HepG2 (cell line): ENCODE measurements around the gene NDE1. TPM values are rescaled to one million over a fixed set of nuclear protein-coding genes. Genes with fewer than 3 reads are reported as not detected.

ENCODE experiments used
- BORCS8-MEF2B ChIP-seq: sonication (generic); formaldehyde crosslinking; IDR thresholded peaks from 2 replicates; pipeline ENCODE4 v1.8.0; 2022; ENCODE audit warnings: mild to moderate bottlenecking, missing genetic modification reagents
- CEBPB ChIP-seq: IDR thresholded peaks from 2 replicates; pipeline ENCODE4 v1.6.1; 2011; ENCODE audit warnings: low read depth, low read length, improper control_type of control experiment, borderline replicate concordance
- ELF3 ChIP-seq: IDR thresholded peaks from 2 replicates; pipeline ENCODE4 v1.6.1; 2016; ENCODE audit warnings: missing genetic modification reagents, missing compliant biosample characterization
- KDM2A ChIP-seq: sonication (generic); formaldehyde crosslinking; IDR thresholded peaks from 2 replicates; pipeline ENCODE4 v1.4.0; 2020; ENCODE audit warnings: low read depth, missing genetic modification reagents, borderline replicate concordance
- MAFF ChIP-seq: IDR thresholded peaks from 2 replicates; pipeline ENCODE4 v1.6.1; 2011; ENCODE audit warnings: low read depth, low read length, improper control_type of control experiment
- SALL1 ChIP-seq: sonication (generic); formaldehyde crosslinking; IDR thresholded peaks from 2 replicates; pipeline ENCODE4 v1.8.0; 2022; ENCODE audit warnings: mild to moderate bottlenecking, missing genetic modification reagents
- SMAD9 ChIP-seq: sonication (generic); formaldehyde crosslinking; IDR thresholded peaks from 2 replicates; pipeline ENCODE4 v1.5.1; 2020; ENCODE audit warnings: mild to moderate bottlenecking, missing genetic modification reagents
- STAG1 ChIP-seq: sonication (generic); formaldehyde crosslinking; IDR thresholded peaks from 2 replicates; pipeline ENCODE4 v1.4.0; 2020; ENCODE audit warnings: missing genetic modification reagents
- YY1 ChIP-seq: IDR thresholded peaks from 2 replicates; pipeline ENCODE4 v1.6.1; 2011; ENCODE audit warnings: low read length, low read depth, moderate library complexity, mild to moderate bottlenecking; ENCODE audit not compliant: insufficient read depth, insufficient replicate concordance
- ZFP62 ChIP-seq: sonication (generic); formaldehyde crosslinking; IDR thresholded peaks from 2 replicates; pipeline ENCODE4 v1.4.0; 2020; ENCODE audit warnings: missing genetic modification reagents
- ZNF230 ChIP-seq: sonication (generic); formaldehyde crosslinking; IDR thresholded peaks from 2 replicates; pipeline ENCODE4 v1.4.0; 2020; ENCODE audit warnings: mild to moderate bottlenecking, missing genetic modification reagents
- ZNF253 ChIP-seq: sonication (generic); formaldehyde crosslinking; IDR thresholded peaks from 2 replicates; pipeline ENCODE4 v1.8.0; 2022; ENCODE audit warnings: mild to moderate bottlenecking, missing genetic modification reagents, borderline replicate concordance
- ZNF430 ChIP-seq: sonication (generic); formaldehyde crosslinking; IDR thresholded peaks from 2 replicates; pipeline ENCODE4 v1.9.0; 2021; ENCODE audit warnings: mild to moderate bottlenecking, missing genetic modification reagents
- ZNF460 ChIP-seq: sonication (generic); formaldehyde crosslinking; IDR thresholded peaks from 2 replicates; pipeline ENCODE4 v1.5.1; 2020; ENCODE audit warnings: missing genetic modification reagents, mild to moderate bottlenecking, borderline replicate concordance
- ZNF564 ChIP-seq: sonication (generic); formaldehyde crosslinking; IDR thresholded peaks from 2 replicates; pipeline ENCODE4 v1.8.1; 2023; ENCODE audit warnings: mild to moderate bottlenecking, missing genetic modification reagents
- ZNF598 ChIP-seq: sonication (generic); formaldehyde crosslinking; IDR thresholded peaks from 2 replicates; pipeline ENCODE4 v1.5.1; 2020; ENCODE audit warnings: mild to moderate bottlenecking, missing genetic modification reagents, borderline replicate concordance
- ZNF652 ChIP-seq: IDR thresholded peaks from 2 replicates; pipeline ENCODE4 v1.6.1; 2016; ENCODE audit warnings: low read depth, borderline replicate concordance
- ZNF839 ChIP-seq: sonication (generic); formaldehyde crosslinking; IDR thresholded peaks from 2 replicates; pipeline ENCODE4 v1.4.0; 2020; ENCODE audit warnings: missing genetic modification reagents, mild to moderate bottlenecking, borderline replicate concordance
- ZNF878 ChIP-seq: sonication (generic); formaldehyde crosslinking; IDR thresholded peaks from 2 replicates; pipeline ENCODE4 v1.8.1; 2023; ENCODE audit warnings: mild to moderate bottlenecking, missing genetic modification reagents, moderate library complexity
- ZNF883 ChIP-seq: sonication (generic); formaldehyde crosslinking; IDR thresholded peaks from 2 replicates; pipeline ENCODE4 v1.5.1; 2020; ENCODE audit warnings: mild to moderate bottlenecking, missing genetic modification reagents; ENCODE audit errors: not compliant biosample characterization
- ZSCAN22 ChIP-seq: sonication (generic); formaldehyde crosslinking; IDR thresholded peaks from 2 replicates; pipeline ENCODE4 v1.4.0; 2020; ENCODE audit warnings: mild to moderate bottlenecking, missing genetic modification reagents
- polyA plus RNA-seq, 8 experiments: library from polyadenylated mRNA; depleted of rRNA in 3 of 8; stranded (reverse) in 7 of 8; unstranded in 1 of 8; fragments of >200 nt; fragmentation: Illumina TruSeq in 4 of 8; extraction: Trizol in 4 of 8; gene quantifications; 2 replicates each; pipeline versions ENCODE4 v1.2.1 to v1.2.3, GENCODE V29; 2011 to 2016; ENCODE audit warnings: low read depth in 4 of 8, missing spikeins in 1 of 8, mixed read lengths in 1 of 8; ENCODE audit not compliant: insufficient read depth in 1 of 8
- total RNA-seq, 5 experiments: library from RNA; depleted of rRNA; stranded (reverse); fragments of >200 nt; fragmentation: Illumina TruSeq; extraction: Trizol; gene quantifications; 2 replicates each; pipeline ENCODE4 v1.2.3, GENCODE V29; 2016; ENCODE audit warnings: low read depth in 1 of 5
- TF ChIP-seq, protein P1 (sequence below): IDR thresholded peaks from 2 replicates; pipeline ENCODE4 v1.6.1; 2016; ENCODE audit warnings: low read depth
- TF ChIP-seq, protein P2 (sequence below), 2 experiments: sonication (generic) in 1 of 2; formaldehyde crosslinking in 1 of 2; IDR thresholded peaks; 2 replicates each; pipeline versions ENCODE4 v1.4.0 to v1.6.1; 2018 to 2020; ENCODE audit warnings: missing genetic modification reagents in 2 of 2, borderline replicate concordance in 1 of 2, low read depth in 1 of 2, mild to moderate bottlenecking in 1 of 2, missing biosample characterization in 1 of 2
- TF ChIP-seq, protein P3 (sequence below), 2 experiments: IDR thresholded peaks; 2 replicates each; pipeline ENCODE4 v1.6.1; 2011 to 2012; ENCODE audit warnings: low read length in 2 of 2, borderline replicate concordance in 1 of 2, low read depth in 1 of 2, mild to moderate bottlenecking in 1 of 2, moderate library complexity in 1 of 2

The NDE1 gene
- total and polyA plus RNA-seq, 2 of the 13 experiments (the other 11 are each of a cell fraction or from before 2014, with no cell fraction given), result 40.9 to 72.5 TPM

DNA sequence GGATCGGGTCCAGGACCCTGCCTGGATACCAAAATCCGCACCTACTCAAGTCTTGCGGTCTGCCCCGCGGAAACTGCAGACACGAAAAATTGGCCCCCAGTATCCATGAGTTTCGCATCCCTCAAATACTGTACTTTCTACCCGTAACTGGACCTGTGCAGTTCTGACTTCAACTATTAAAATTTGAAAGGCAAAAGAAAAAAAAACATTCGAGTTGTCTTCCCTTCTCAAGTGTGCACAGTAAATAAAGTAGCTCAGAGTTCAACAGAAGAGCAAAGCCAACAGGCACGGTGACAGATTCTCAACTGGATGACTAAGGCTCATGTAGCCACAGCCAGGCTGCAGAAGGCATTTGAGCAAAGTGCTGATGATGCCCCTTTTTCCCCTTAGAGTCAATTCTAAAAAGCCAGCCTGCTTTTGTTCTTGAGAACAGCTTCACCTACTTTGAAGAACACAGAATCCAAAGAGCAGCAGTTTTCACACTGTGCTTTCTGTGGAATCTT is 39.6 kb upstream of the NDE1 start (continued):
- no peak for TF ChIP-seq ZNF253 (CRISPR knock-in tag)
- TF ChIP-seq STAG1 (CRISPR knock-in tag), result peak; percentile 22; the same call in 1 of the 2 replicates
- TF ChIP-seq, protein P1, sequence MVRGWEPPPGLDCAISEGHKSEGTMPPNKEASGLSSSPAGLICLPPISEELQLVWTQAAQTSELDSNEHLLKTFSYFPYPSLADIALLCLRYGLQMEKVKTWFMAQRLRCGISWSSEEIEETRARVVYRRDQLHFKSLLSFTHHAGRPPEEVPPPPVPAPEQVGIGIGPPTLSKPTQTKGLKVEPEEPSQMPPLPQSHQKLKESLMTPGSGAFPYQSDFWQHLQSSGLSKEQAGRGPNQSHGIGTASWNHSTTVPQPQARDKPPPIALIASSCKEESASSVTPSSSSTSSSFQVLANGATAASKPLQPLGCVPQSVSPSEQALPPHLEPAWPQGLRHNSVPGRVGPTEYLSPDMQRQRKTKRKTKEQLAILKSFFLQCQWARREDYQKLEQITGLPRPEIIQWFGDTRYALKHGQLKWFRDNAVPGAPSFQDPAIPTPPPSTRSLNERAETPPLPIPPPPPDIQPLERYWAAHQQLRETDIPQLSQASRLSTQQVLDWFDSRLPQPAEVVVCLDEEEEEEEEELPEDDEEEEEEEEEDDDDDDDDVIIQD, result peak; percentile 85
- TF ChIP-seq ZNF652 (CRISPR knock-in tag), result peak; percentile 50; the same call in 1 of the 2 replicates
- TF ChIP-seq ZNF878 (CRISPR knock-in tag), result 0 out of 2 replicates have a peak, but pooled peaks have one; percentile 58
- TF ChIP-seq ZNF460 (CRISPR knock-in tag), result peak; percentile 15; the same call in 1 of the 2 replicates
- TF ChIP-seq MAFF, result peak; percentile 95
- no peak for TF ChIP-seq ZFP62 (CRISPR knock-in tag)
- TF ChIP-seq SMAD9 (CRISPR knock-in tag), result peak; percentile 32; the same call in 1 of the 2 replicates
- 0 out of 2 replicates have a peak, but pooled peaks have one; percentile 57 for TF ChIP-seq BORCS8-MEF2B (CRISPR knock-in tag)
- TF ChIP-seq YY1, result no peak
- peak; percentile 65 for TF ChIP-seq ZNF883 (CRISPR knock-in tag)
- TF ChIP-seq KDM2A, result 0 out of 2 replicates have a peak, but pooled peaks have one; percentile 45
- TF ChIP-seq SALL1 (CRISPR knock-in tag), result peak; percentile 83
- TF ChIP-seq ZNF598 (CRISPR knock-in tag), result peak; percentile 90; the same call in 1 of the 2 replicates
- TF ChIP-seq ZSCAN22, result no peak
- TF ChIP-seq, protein P2, sequence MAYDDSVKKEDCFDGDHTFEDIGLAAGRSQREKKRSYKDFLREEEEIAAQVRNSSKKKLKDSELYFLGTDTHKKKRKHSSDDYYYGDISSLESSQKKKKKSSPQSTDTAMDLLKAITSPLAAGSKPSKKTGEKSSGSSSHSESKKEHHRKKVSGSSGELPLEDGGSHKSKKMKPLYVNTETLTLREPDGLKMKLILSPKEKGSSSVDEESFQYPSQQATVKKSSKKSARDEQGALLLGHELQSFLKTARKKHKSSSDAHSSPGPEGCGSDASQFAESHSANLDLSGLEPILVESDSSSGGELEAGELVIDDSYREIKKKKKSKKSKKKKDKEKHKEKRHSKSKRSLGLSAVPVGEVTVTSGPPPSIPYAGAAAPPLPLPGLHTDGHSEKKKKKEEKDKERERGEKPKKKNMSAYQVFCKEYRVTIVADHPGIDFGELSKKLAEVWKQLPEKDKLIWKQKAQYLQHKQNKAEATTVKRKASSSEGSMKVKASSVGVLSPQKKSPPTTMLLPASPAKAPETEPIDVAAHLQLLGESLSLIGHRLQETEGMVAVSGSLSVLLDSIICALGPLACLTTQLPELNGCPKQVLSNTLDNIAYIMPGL (CRISPR knock-in tag; IDR thresholded peaks at IDR 0.05; ENCODE audit: borderline replicate concordance in 1 of 2, low read depth in 1 of 2), result peak in 1 of 2 experiments; percentile 60; a peak in 1 of 4 replicates
- TF ChIP-seq ZNF564, result no peak
- TF ChIP-seq, protein P3, sequence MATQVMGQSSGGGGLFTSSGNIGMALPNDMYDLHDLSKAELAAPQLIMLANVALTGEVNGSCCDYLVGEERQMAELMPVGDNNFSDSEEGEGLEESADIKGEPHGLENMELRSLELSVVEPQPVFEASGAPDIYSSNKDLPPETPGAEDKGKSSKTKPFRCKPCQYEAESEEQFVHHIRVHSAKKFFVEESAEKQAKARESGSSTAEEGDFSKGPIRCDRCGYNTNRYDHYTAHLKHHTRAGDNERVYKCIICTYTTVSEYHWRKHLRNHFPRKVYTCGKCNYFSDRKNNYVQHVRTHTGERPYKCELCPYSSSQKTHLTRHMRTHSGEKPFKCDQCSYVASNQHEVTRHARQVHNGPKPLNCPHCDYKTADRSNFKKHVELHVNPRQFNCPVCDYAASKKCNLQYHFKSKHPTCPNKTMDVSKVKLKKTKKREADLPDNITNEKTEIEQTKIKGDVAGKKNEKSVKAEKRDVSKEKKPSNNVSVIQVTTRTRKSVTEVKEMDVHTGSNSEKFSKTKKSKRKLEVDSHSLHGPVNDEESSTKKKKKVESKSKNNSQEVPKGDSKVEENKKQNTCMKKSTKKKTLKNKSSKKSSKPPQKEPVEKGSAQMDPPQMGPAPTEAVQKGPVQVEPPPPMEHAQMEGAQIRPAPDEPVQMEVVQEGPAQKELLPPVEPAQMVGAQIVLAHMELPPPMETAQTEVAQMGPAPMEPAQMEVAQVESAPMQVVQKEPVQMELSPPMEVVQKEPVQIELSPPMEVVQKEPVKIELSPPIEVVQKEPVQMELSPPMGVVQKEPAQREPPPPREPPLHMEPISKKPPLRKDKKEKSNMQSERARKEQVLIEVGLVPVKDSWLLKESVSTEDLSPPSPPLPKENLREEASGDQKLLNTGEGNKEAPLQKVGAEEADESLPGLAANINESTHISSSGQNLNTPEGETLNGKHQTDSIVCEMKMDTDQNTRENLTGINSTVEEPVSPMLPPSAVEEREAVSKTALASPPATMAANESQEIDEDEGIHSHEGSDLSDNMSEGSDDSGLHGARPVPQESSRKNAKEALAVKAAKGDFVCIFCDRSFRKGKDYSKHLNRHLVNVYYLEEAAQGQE (IDR thresholded peaks at IDR 0.05; ENCODE audit: borderline replicate concordance in 1 of 2, low read depth in 1 of 2, low read length in 2 of 2), result no peak
- TF ChIP-seq ELF3 (CRISPR knock-in tag), result peak; percentile 86
- no peak for TF ChIP-seq CEBPB
- no peak; the same call in 1 of the 2 replicates for TF ChIP-seq ZNF230
- TF ChIP-seq ZNF430, result peak; percentile 70; the same call in 1 of the 2 replicates
- TF ChIP-seq ZNF839 (CRISPR knock-in tag), result no peak
